SK-N-SH (cell line): ENCODE data around the gene SFXN3. TPM values are rescaled to one million over a fixed set of nuclear protein-coding genes. Genes with fewer than 3 reads are reported as not detected.

Experiments
- CTCF ChIA-PET: fragments of 300-600, 350-600 bp; formaldehyde crosslinking; extraction: SDS; loops from one replicate; lab custom pipeline; 2021; lab: Yijun Ruan, JAX
- POLR2A ChIA-PET: fragments of 350-600 bp; sonication (Branson Sonifier 250); formaldehyde crosslinking; extraction: SDS; loops from one replicate; lab custom pipeline; 2020; ENCODE audit warnings: antibody characterized with exemption, inconsistent platforms; lab: Yijun Ruan, JAX
- DNase-seq: peaks from one replicate; pipeline ENCODE4 v3.0.0; 2012
- H2AFZ ChIP-seq: fragments of 200-600 bp; sonication (generic); 2 replicates; pipeline ENCODE4 v1.8.1; 2016; ENCODE audit warnings: antibody characterized with exemption, mild to moderate bottlenecking, low read depth
- H3F3A ChIP-seq: fragments of 200-600 bp; sonication (generic); replicated peaks from 2 replicates; pipeline ENCODE3; 2016; ENCODE audit warnings: antibody characterized with exemption, mild to moderate bottlenecking; ENCODE audit not compliant: insufficient read depth
- H3K27ac ChIP-seq, 2 experiments: fragments of 200-500 bp in 1 of 2; fragments of 200-600 bp in 1 of 2; sonication (Bioruptor generic) in 1 of 2; sonication (generic), shearing (Covaris generic) in 1 of 2; 2 replicates each; pipeline versions ENCODE4 v1.5.1 to v1.6.1; 2014 to 2016; ENCODE audit warnings: low read depth in 2 of 2, inconsistent platforms in 1 of 2, low read length in 1 of 2, mild to moderate bottlenecking in 1 of 2, mixed read lengths in 1 of 2
- H3K27me3 ChIP-seq: fragments of 200-600 bp; sonication (generic), shearing (Covaris generic); 2 replicates; pipeline ENCODE4 v1.6.1; 2016; ENCODE audit warnings: mixed run types; ENCODE audit not compliant: insufficient read depth
- H3K36me3 ChIP-seq, 2 experiments: fragments of 200-500 bp in 1 of 2; fragments of 200-600 bp in 1 of 2; sonication (Bioruptor generic) in 1 of 2; sonication (generic) in 1 of 2; replicated peaks in 1 of 2; 2 replicates each; pipeline versions ENCODE3 to v1.5.1; 2014 to 2016; ENCODE audit warnings: low read length in 1 of 2, mild to moderate bottlenecking in 1 of 2; ENCODE audit not compliant: insufficient read depth in 2 of 2, control insufficient read depth in 1 of 2
- H3K4me1 ChIP-seq, 2 experiments: fragments of 200-500 bp in 1 of 2; fragments of 200-600 bp in 1 of 2; sonication (Bioruptor generic) in 1 of 2; sonication (generic), shearing (Covaris generic) in 1 of 2; 2 replicates each; pipeline versions ENCODE4 v1.5.1 to v1.6.1; 2014 to 2016; ENCODE audit warnings: low read depth in 1 of 2, low read length in 1 of 2, mixed run types in 1 of 2; ENCODE audit not compliant: insufficient read depth in 2 of 2, control insufficient read depth in 1 of 2
- H3K4me2 ChIP-seq: fragments of 200-600 bp; sonication (generic), shearing (Covaris generic); 2 replicates; pipeline ENCODE4 v1.6.1; 2017; ENCODE audit warnings: mixed run types
- H3K4me3 ChIP-seq, 2 experiments: fragments of 200-500 bp in 1 of 2; fragments of 200-600 bp in 1 of 2; sonication (Bioruptor generic) in 1 of 2; sonication (generic), shearing (Covaris generic) in 1 of 2; 2 replicates each; pipeline versions ENCODE4 v1.5.1 to v1.8.1; 2014 to 2016; ENCODE audit warnings: low read depth in 2 of 2, inconsistent platforms in 1 of 2, low read length in 1 of 2, mild to moderate bottlenecking in 1 of 2, mixed read lengths in 1 of 2, moderate library complexity in 1 of 2
- H3K79me2 ChIP-seq: fragments of 200-600 bp; sonication (generic); 2 replicates; pipeline ENCODE4 v1.8.1; 2017; ENCODE audit warnings: mild to moderate bottlenecking; ENCODE audit not compliant: insufficient read depth
- H3K9ac ChIP-seq: fragments of 200-600 bp; sonication (generic); 2 replicates; pipeline ENCODE4 v1.6.1; 2017; ENCODE audit warnings: mixed run types
- H3K9me2 ChIP-seq: fragments of 200-600 bp; sonication (generic); 2 replicates; pipeline ENCODE4 v1.6.1; 2017; ENCODE audit warnings: mixed run types
- H3K9me3 ChIP-seq: fragments of 200-600 bp; sonication (generic); 2 replicates; pipeline ENCODE4 v1.6.1; 2017; ENCODE audit warnings: mixed run types, mild to moderate bottlenecking, moderate library complexity
- H4K20me1 ChIP-seq: fragments of 200-600 bp; sonication (generic); 2 replicates; pipeline ENCODE4 v1.6.1; 2017; ENCODE audit warnings: mild to moderate bottlenecking, mixed run types; ENCODE audit not compliant: insufficient read depth
- ELF1 ChIP-seq: IDR thresholded peaks from 2 replicates; pipeline ENCODE4 v1.4.0; 2012
- GABPA ChIP-seq: IDR thresholded peaks from 2 replicates; pipeline ENCODE4 v1.4.0; 2012; ENCODE audit warnings: low read depth, mild to moderate bottlenecking
- IRF3 ChIP-seq: fragments of 150-350 bp; IDR thresholded peaks from 2 replicates; pipeline ENCODE4 v1.6.1; 2016; ENCODE audit warnings: mild to moderate bottlenecking, low read depth, low read length
- MEF2A ChIP-seq: IDR thresholded peaks from 2 replicates; pipeline ENCODE4 v1.4.0; 2012; ENCODE audit warnings: low read depth, borderline replicate concordance
- RFX5 ChIP-seq: IDR thresholded peaks from 2 replicates; pipeline ENCODE4 v1.6.1; 2012; ENCODE audit warnings: mild to moderate bottlenecking, improper control_type of control experiment, low read length
- SIN3A ChIP-seq: IDR thresholded peaks from 2 replicates; pipeline ENCODE4 v1.6.1; 2012; ENCODE audit warnings: low read depth, mild to moderate bottlenecking, low read length, moderate library complexity, borderline replicate concordance
- TCF12 ChIP-seq: IDR thresholded peaks from 2 replicates; pipeline ENCODE4 v1.4.0; 2012
- TEAD4 ChIP-seq: IDR thresholded peaks from 2 replicates; pipeline ENCODE4 v1.4.0; 2012; ENCODE audit warnings: mild to moderate bottlenecking, borderline replicate concordance; ENCODE audit not compliant: insufficient read depth
- YY1 ChIP-seq: IDR thresholded peaks from 2 replicates; pipeline ENCODE4 v1.4.0; 2012; ENCODE audit warnings: low read depth, mild to moderate bottlenecking
- WGBS: methylation state at CpG from one replicate; pipeline ENCODE4 v1.1.6; 2017; ENCODE audit warnings: low lambda C conversion rate; 5-methylcytosine and 5-hydroxymethylcytosine counted together
- polyA plus RNA-seq, 3 experiments: library from polyadenylated mRNA; depleted of rRNA; stranded (reverse); fragments of >200 nt; gene quantifications; 2 replicates each; pipeline ENCODE4 v1.2.3, GENCODE V29; 2012
- TF ChIP-seq, protein P1 (sequence below): IDR thresholded peaks from 2 replicates; pipeline ENCODE4 v1.4.0; 2012; ENCODE audit warnings: low read depth, borderline replicate concordance

SFXN3 gene
- polyA plus RNA-seq, 1 of the 3 experiments (the other 2 are of a cell fraction): 142 TPM

DNA sequence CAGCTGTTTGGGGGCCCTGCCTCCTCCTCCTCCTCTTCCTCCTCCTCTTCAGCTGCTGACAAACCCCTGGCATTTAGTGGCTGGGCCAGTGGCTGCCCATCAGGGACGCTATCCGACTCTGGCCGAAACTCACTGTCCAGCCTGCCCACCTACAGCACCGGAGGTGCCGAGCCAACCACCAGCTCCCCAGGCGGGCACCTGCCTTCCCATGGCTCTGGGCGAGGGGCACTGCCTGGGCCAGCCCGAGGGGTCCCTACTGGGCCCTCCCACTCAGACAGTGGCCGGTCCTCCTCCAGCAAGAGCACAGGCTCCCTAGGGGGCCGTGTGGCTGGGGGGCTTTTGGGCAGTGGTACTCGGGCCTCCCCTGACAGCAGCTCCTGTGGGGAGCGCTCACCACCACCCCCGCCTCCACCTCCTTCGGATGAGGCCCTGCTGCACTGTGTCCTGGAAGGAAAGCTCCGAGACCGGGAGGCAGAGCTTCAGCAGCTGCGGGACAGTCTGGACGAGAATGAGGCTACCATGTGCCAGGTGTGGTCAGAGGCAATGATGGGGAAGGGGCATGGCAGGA is 27.3 kb upstream of the SFXN3 start:
- POLR2A ChIA-PET: interaction anchor here (0.6 to 0.9 kb wide), 2 partner anchors 39 to 453 kb away, joined by 3 read pairs; no protein-coding TSS in a partner anchor
- Histone ChIP-seq H3K9me3 (no peaks in the 10 kb centered on the region), H3K4me3 (no peak overlapping the region), H3K4me2 (no peak overlapping the region), H4K20me1 (peaks cover 37% of the 10 kb centered on the region), H3K27ac (no peak overlapping the region), H3F3A (peaks cover 21% of the 10 kb centered on the region), H2AFZ (no peak overlapping the region), H3K36me3 (peaks cover 38 to 48% of the 10 kb centered on the region in 2 experiments), H3K9me2 (no peaks in the 10 kb centered on the region), H3K27me3 (no peaks in the 10 kb centered on the region), H3K79me2 (peaks cover 55% of the 10 kb centered on the region), H3K9ac (no peak overlapping the region), H3K4me1 (peaks cover 16 to 38% of the 10 kb centered on the region in 2 experiments; a peak in 3 of 4 replicates)
- CTCF ChIA-PET: interaction anchor here (0.9 to 24.5 kb wide), 6 partner anchors 6 to 35 kb away, joined by 3 to 443 read pairs (median 50); partner anchors contain the start of genes MRPL43, PDZD7, SFXN3 and TWNK
- TF ChIP-seq YY1 (no peak), GABPA (no peak), TEAD4 (no peak), IRF3 (no peak)
- 75% methylated on average over 2 of the region's 18 CpGs for WGBS
- DNase-seq: no peak

DNA sequence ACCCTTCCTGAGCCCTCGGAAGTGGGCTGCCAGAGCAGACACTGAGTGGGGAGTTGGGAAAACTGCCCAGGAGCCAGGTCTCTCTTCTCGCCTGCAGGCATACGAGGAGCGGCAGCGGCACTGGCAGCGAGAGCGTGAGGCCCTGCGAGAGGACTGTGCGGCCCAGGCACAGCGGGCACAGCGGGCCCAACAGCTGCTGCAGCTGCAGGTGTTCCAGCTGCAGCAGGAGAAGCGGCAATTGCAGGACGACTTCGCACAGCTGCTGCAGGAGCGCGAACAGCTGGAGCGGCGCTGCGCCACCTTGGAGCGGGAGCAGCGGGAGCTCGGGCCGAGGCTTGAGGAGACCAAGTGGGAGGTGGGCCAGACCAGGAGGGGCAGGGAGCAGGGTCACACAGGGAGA is 25.7 kb upstream of the SFXN3 start:
- peaks cover 38 to 48% of the 10 kb centered on the region in 2 experiments for H3K36me3 ChIP-seq
- no peak overlapping the region for H3K27ac ChIP-seq
- peaks cover 37% of the 10 kb centered on the region for H4K20me1 ChIP-seq
- H3K79me2 ChIP-seq: peaks cover 43% of the 10 kb centered on the region
- no peak overlapping the region for H3K9ac ChIP-seq
- H3F3A ChIP-seq: peaks cover 18% of the 10 kb centered on the region
- H2AFZ ChIP-seq: no peak overlapping the region
- no peak overlapping the region for H3K4me3 ChIP-seq
- DNase-seq: no peak
- H3K9me3 ChIP-seq: no peaks in the 10 kb centered on the region
- CTCF ChIA-PET: interaction anchor here (3.1 to 24.5 kb wide), 2 partner anchors 11 kb away, joined by 15 to 443 read pairs; no protein-coding TSS in a partner anchor
- peaks cover 16 to 39% of the 10 kb centered on the region in 2 experiments; a peak in 3 of 4 replicates for H3K4me1 ChIP-seq
- H3K9me2 ChIP-seq: no peaks in the 10 kb centered on the region
- POLR2A ChIA-PET: no interaction called here
- WGBS: 98% methylated on average over 22 of the region's 23 CpGs
- no peak for TF ChIP-seq ELF1
- H3K4me2 ChIP-seq: no peak overlapping the region
- no peaks in the 10 kb centered on the region for H3K27me3 ChIP-seq

DNA sequence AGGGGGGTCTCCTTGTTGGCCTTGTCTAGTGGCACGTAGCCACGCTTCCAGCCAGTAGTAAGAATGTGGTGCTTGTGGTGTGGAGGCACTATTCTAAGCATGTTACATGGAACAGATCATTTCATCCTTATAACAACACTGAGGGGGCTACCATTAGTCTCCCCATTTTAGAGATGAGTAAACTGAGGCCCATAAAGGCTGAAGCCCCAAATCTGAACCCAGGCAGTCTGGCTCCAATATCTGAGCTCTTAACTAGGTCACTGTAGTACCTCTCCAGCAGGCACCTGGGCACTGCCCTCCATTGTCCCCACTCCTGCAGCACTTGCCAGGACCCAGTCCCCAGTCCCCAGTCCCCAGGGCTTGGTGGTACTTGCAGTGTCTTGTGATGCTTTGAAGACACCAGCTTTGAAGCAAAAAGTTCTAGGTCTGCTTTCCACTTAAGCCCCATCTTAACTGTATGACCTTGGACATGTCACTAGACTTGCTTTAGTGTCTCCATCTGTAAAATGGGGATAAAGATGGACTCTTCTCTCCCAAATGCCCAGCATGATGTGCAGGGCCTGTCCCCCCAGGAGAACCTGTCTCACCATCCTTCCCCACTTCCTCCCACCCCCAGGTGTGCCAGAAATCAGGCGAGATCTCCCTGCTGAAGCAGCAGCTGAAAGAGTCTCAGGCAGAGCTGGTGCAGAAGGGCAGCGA is 25.0 kb upstream of the SFXN3 start:
- Histone ChIP-seq H3K36me3 (peaks cover 38 to 48% of the 10 kb centered on the region in 2 experiments), H3K4me1 (peaks cover 13 to 33% of the 10 kb centered on the region in 2 experiments; a peak in 3 of 4 replicates), H3K27me3 (no peaks in the 10 kb centered on the region), H3K9me3 (no peaks in the 10 kb centered on the region), H3K4me3 (no peak overlapping the region), H3K9ac (no peak overlapping the region), H3K4me2 (no peak overlapping the region), H3K79me2 (peaks cover 36% of the 10 kb centered on the region), H3K27ac (no peak overlapping the region; a peak in 1 of 4 replicates), H4K20me1 (peaks cover 37% of the 10 kb centered on the region), H3K9me2 (no peaks in the 10 kb centered on the region), H3F3A (peaks cover 17% of the 10 kb centered on the region), H2AFZ (no peak overlapping the region)
- POLR2A ChIA-PET: interaction anchor here (1.0 kb wide), 1 partner anchor 18 kb away, joined by 3 read pairs; no protein-coding TSS in a partner anchor
- CTCF ChIA-PET: interaction anchor here (0.9 to 24.5 kb wide), 4 partner anchors 6 to 24 kb away, joined by 3 to 443 read pairs (median 74); partner anchors contain the start of gene LZTS2
- no peak for DNase-seq
- 87% methylated on average over 4 of the region's 4 CpGs for WGBS
- TF ChIP-seq YY1 (no peak), SIN3A (no peak), RFX5 (no peak), MEF2A (no peak), TCF12 (no peak)
- TF ChIP-seq, protein P1, sequence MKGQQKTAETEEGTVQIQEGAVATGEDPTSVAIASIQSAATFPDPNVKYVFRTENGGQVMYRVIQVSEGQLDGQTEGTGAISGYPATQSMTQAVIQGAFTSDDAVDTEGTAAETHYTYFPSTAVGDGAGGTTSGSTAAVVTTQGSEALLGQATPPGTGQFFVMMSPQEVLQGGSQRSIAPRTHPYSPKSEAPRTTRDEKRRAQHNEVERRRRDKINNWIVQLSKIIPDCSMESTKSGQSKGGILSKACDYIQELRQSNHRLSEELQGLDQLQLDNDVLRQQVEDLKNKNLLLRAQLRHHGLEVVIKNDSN: no peak
